Activated CD4-positive, alpha-beta T cell treated with anti-CD3 and anti-CD28 coated beads for 1 hour (primary cell): ENCODE results near the gene PCBP3.

Source experiments
- DNase-seq: peaks from one replicate; pipeline ENCODE4 v3.0.0-alpha.2; 2020

Gene PCBP3

DNA sequence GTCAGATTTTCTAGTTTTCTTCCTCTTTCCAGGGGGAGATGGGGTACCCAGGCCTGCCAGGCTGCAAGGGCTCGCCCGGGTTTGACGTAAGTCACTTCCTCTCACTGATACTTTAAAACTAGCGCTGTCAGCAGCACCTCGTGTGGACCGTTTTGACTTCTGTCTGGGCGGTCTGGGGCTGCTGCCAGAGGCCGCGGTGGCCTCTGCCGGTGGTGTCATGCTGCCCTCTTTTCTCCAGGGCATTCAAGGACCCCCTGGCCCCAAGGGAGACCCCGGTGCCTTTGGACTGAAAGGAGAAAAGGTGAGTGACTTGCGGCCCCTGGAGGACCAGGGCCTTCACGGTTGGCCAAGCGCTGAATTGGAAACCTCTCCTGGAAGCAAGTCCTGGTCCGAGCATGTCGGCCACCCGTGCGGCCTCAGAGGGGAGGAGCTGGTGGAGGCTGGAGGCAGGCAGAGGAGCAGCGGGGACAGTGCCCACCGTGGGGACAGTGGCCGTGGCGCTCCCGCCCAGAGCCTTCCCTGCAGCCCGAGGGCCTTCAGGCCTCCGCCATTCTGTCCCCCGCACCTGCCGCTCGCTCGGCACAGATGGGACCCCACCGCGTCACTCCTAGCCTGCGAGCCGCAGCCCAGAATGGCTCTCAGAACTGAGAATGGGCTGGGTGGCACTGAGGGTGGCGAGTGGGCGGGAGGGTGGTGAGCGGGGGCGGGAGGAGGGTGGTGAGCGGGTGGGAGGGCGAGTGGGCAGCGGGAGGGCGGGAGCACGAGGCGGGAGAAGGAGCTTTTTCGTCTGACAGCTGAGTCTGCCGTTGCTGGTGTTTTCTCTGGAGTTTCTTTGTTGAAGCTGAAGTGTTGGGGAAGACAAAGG, 347.4 kb downstream of the PCBP3 start:
- DNase-seq = peak; percentile 7

GRCh38 chr21:45991606-45992300, 348.2 kb downstream of the PCBP3 start:
- DNase-seq = peak; percentile 3
